Mesenchymal stem cell (in vitro differentiated cells and primary cell): ENCODE data around the gene PTPRE.

ENCODE experiments used
- DNase-seq: peaks from one replicate; pipeline ENCODE4 v3.0.0-alpha.2; 2013
- H2AFZ ChIP-seq: one replicate; pipeline ENCODE4 v1.6.1; 2013; ENCODE audit warnings: low read depth, mild to moderate bottlenecking, control low read depth, inconsistent platforms, low read length, moderate library complexity
- H2AK5ac ChIP-seq: 2 replicates; pipeline ENCODE4 v1.6.1; 2013; ENCODE audit warnings: low read length, moderate library complexity, mild to moderate bottlenecking, inconsistent platforms; ENCODE audit not compliant: severe bottlenecking
- H2BK120ac ChIP-seq: one replicate; pipeline ENCODE4 v1.6.1; 2013; ENCODE audit warnings: low read depth, mild to moderate bottlenecking, inconsistent platforms, low read length, moderate library complexity
- H2BK12ac ChIP-seq, 2 experiments: one replicate each; pipeline ENCODE4 v1.6.1; 2013; ENCODE audit warnings: inconsistent platforms in 2 of 2, low read length in 2 of 2, mild to moderate bottlenecking in 2 of 2, moderate library complexity in 2 of 2, control low read depth in 1 of 2
- H2BK15ac ChIP-seq: one replicate; pipeline ENCODE4 v1.6.1; 2013; ENCODE audit warnings: mild to moderate bottlenecking, low read depth, inconsistent platforms; ENCODE audit not compliant: poor library complexity, severe bottlenecking
- H2BK5ac ChIP-seq: 2 replicates; pipeline ENCODE4 v1.6.1; 2013; ENCODE audit warnings: low read depth, mild to moderate bottlenecking, low read length, control low read depth, inconsistent platforms; ENCODE audit not compliant: poor library complexity, severe bottlenecking
- H3K14ac ChIP-seq, 2 experiments: one replicate each; pipeline ENCODE4 v1.6.1; 2013; ENCODE audit warnings: inconsistent platforms in 2 of 2, low read length in 2 of 2, control low read depth in 1 of 2, mild to moderate bottlenecking in 1 of 2, moderate library complexity in 1 of 2
- H3K18ac ChIP-seq, 2 experiments: one replicate each; pipeline ENCODE4 v1.6.1; 2013; ENCODE audit warnings: inconsistent platforms in 2 of 2, low read length in 2 of 2, control low read depth in 1 of 2, low read depth in 1 of 2, mild to moderate bottlenecking in 1 of 2
- H3K23ac ChIP-seq, 2 experiments: one replicate each; pipeline ENCODE4 v1.6.1; 2013; ENCODE audit warnings: inconsistent platforms in 2 of 2, low read length in 2 of 2, mild to moderate bottlenecking in 2 of 2, moderate library complexity in 2 of 2, control low read depth in 1 of 2
- H3K27ac ChIP-seq: 2 replicates; pipeline ENCODE4 v1.5.1; 2013; ENCODE audit warnings: mild to moderate bottlenecking, moderate library complexity, low read length, control low read depth, inconsistent platforms; ENCODE audit not compliant: poor library complexity, severe bottlenecking
- H3K27me3 ChIP-seq, 2 experiments: 2 replicates each; pipeline versions ENCODE4 v1.6.1 to v1.7.0; 2013; ENCODE audit warnings: low read length in 2 of 2, mild to moderate bottlenecking in 2 of 2, moderate library complexity in 2 of 2, control low read depth in 1 of 2, inconsistent platforms in 1 of 2; ENCODE audit not compliant: control insufficient read depth in 1 of 2, insufficient read depth in 1 of 2
- H3K36me3 ChIP-seq, 2 experiments: 2 replicates each; pipeline versions ENCODE4 v1.6.1 to v1.7.0; 2013; ENCODE audit warnings: low read length in 2 of 2, control low read depth in 1 of 2, inconsistent platforms in 1 of 2, low read depth in 1 of 2, mild to moderate bottlenecking in 1 of 2; ENCODE audit not compliant: insufficient read depth in 2 of 2, control insufficient read depth in 1 of 2
- H3K4ac ChIP-seq, 2 experiments: one replicate each; pipeline ENCODE4 v1.6.1; 2013; ENCODE audit warnings: inconsistent platforms in 2 of 2, low read length in 2 of 2, mild to moderate bottlenecking in 2 of 2, moderate library complexity in 2 of 2, control low read depth in 1 of 2, low read depth in 1 of 2
- H3K4me1 ChIP-seq: 2 replicates; pipeline ENCODE4 v1.6.1; 2013; ENCODE audit warnings: low read depth, low read length, control low read depth; ENCODE audit not compliant: control insufficient read depth, insufficient read depth
- H3K4me2 ChIP-seq: 2 replicates; pipeline ENCODE4 v1.6.1; 2013; ENCODE audit warnings: low read length, mild to moderate bottlenecking, inconsistent platforms; ENCODE audit not compliant: poor library complexity, severe bottlenecking
- H3K4me3 ChIP-seq, 2 experiments: 2 replicates each; pipeline versions ENCODE4 v1.5.1 to v1.7.0; 2013; ENCODE audit warnings: low read length in 2 of 2, mild to moderate bottlenecking in 2 of 2, control low read depth in 1 of 2, low read depth in 1 of 2; ENCODE audit not compliant: insufficient read depth in 1 of 2
- H3K79me1 ChIP-seq: replicated peaks from 2 replicates; pipeline ENCODE4 v1.6.1; 2013; ENCODE audit warnings: mild to moderate bottlenecking, control low read depth, low read length, inconsistent platforms; ENCODE audit not compliant: poor library complexity, severe bottlenecking
- H3K9ac ChIP-seq: 2 replicates; pipeline ENCODE4 v1.7.0; 2013; ENCODE audit warnings: mild to moderate bottlenecking, low read length, moderate library complexity
- H3K9me3 ChIP-seq: 2 replicates; pipeline ENCODE4 v1.7.0; 2013; ENCODE audit warnings: mild to moderate bottlenecking, low read length; ENCODE audit not compliant: control insufficient read depth
- H4K8ac ChIP-seq: one replicate; pipeline ENCODE4 v1.6.1; 2013; ENCODE audit warnings: inconsistent platforms, mild to moderate bottlenecking, low read length, moderate library complexity
- H4K91ac ChIP-seq: one replicate; pipeline ENCODE4 v1.6.1; 2013; ENCODE audit warnings: mild to moderate bottlenecking, low read length, inconsistent platforms
- WGBS: methylation state at CpG from one replicate; pipeline ENCODE4 v1.1.7; 2013; ENCODE audit warnings: mixed read lengths; 5-methylcytosine and 5-hydroxymethylcytosine counted together

The PTPRE gene

GRCh38 chr10:127907411-127908105 is 655 bp downstream of the PTPRE start:
- peak; percentile 43 for DNase-seq
- H2BK12ac ChIP-seq, result peak overlapping the region in 1 of 2 experiments; percentile 95
- H3K4me1 ChIP-seq, result peaks cover 18% of the 10 kb centered on the region
- H3K27ac ChIP-seq, result no peak overlapping the region
- no peak overlapping the region for H2AK5ac ChIP-seq
- H4K8ac ChIP-seq, result peak overlapping the region; percentile 85
- peak overlapping the region; percentile 74 for H3K9ac ChIP-seq
- H2BK5ac ChIP-seq, result no peak overlapping the region
- no peaks in the 10 kb centered on the region for H3K36me3 ChIP-seq
- H4K91ac ChIP-seq, result peak overlapping the region; percentile 90
- peak overlapping the region; percentile 70 to 79 for H3K4me3 ChIP-seq
- H3K23ac ChIP-seq, result peak overlapping the region in 1 of 2 experiments; percentile 61
- no peaks in the 10 kb centered on the region for H3K9me3 ChIP-seq
- H2BK120ac ChIP-seq, result peak overlapping the region; percentile 87
- peak overlapping the region; percentile 85 for H3K4me2 ChIP-seq
- peak overlapping the region; percentile 79 to 92 for H3K4ac ChIP-seq
- peaks cover 8% of the 10 kb centered on the region in 2 experiments for H3K27me3 ChIP-seq
- no peak overlapping the region for H2AFZ ChIP-seq
- H2BK15ac ChIP-seq, result peak overlapping the region; percentile 86
- H3K14ac ChIP-seq, result peak overlapping the region in 1 of 2 experiments; percentile 92
- peak overlapping the region; percentile 85 to 88 for H3K18ac ChIP-seq
- H3K79me1 ChIP-seq, result peaks cover 7% of the 10 kb centered on the region
- WGBS, result 16% methylated on average over 54 of the region's 65 CpGs

DNA sequence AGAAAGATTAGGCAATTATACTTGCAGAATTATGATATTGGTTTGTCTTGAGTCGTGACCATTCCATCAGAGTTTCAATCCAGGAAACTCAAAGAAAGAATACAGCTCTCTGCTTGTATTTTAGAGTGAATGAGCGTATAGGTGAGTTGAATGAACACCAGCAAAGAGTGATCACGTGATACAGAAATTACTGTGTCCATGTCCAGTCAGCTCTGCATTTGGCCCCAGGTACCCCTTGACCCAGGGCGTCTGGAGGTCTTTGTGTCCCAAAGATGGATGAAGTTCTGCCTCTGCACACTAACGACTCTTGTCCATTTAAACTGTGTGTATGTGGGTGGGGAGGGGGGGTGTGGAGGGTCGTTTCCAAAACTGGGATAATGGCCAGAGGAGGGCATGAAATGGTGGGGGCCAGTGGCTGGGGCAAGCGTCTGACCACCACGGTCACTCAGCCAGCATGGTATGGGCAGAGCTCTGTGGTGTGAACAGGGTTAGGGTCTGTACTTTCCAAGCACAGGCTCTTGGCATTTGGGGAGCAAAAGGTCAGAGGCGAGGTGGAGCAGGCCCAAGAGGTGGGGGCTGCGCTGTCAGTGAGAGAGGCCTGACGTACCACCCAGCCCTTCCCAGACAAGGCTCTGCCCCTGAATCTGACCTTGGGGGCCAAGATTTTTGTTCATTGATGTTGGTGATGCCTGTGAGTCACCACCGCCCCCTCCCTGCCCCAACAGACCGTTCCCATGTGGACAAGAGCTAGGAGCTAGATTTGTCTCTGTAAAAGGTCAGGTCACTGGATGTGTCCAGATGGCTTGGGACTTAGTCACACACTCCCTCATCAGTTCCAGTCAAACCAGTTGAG is 1.4 kb downstream of the PTPRE start:
- no peak overlapping the region for H2BK120ac ChIP-seq
- peak overlapping the region; percentile 97 for H2BK15ac ChIP-seq
- H2AFZ ChIP-seq, result no peak overlapping the region
- H3K27me3 ChIP-seq, result peaks cover 8% of the 10 kb centered on the region in 2 experiments
- H3K36me3 ChIP-seq, result no peaks in the 10 kb centered on the region
- H3K14ac ChIP-seq, result no peak overlapping the region
- H3K4me3 ChIP-seq, result peak overlapping the region in 1 of 2 experiments; percentile 79
- H2BK12ac ChIP-seq, result peak overlapping the region; percentile 78 to 96
- H3K18ac ChIP-seq, result peak overlapping the region; percentile 85 to 88
- peak overlapping the region in 1 of 2 experiments; percentile 15 for H3K23ac ChIP-seq
- peak overlapping the region; percentile 31 to 77 for H3K4ac ChIP-seq
- no peak overlapping the region for H2BK5ac ChIP-seq
- 56% methylated on average over 10 of the region's 13 CpGs for WGBS
- H4K91ac ChIP-seq, result peak overlapping the region; percentile 54
- peak overlapping the region; percentile 54 for H4K8ac ChIP-seq
- peak overlapping the region; percentile 74 for H3K9ac ChIP-seq
- peak overlapping the region; percentile 85 for H3K4me2 ChIP-seq
- H3K79me1 ChIP-seq, result peaks cover 11% of the 10 kb centered on the region
- peaks cover 18% of the 10 kb centered on the region for H3K4me1 ChIP-seq
- DNase-seq, result peak; percentile 97
- no peak overlapping the region for H3K27ac ChIP-seq
- H2AK5ac ChIP-seq, result no peak overlapping the region
- no peaks in the 10 kb centered on the region for H3K9me3 ChIP-seq

DNA sequence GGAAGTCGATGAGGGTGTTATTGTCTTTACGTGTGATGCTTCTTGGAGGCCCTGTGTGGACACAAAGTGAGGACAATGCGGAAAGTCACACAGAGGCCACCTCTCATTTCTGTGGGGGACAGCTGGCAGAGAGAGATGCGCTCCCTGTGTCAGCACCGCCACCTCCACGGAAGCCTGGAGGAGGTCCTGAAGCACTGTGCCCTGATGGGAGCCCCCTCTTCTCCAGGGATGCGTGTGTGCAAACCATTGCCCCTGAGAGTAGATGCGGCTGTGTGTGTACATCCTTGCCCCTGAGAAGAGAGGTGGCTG is 2.0 kb downstream of the PTPRE start:
- H3K9me3 ChIP-seq, result no peaks in the 10 kb centered on the region
- no peak overlapping the region for H3K23ac ChIP-seq
- H3K4me2 ChIP-seq, result no peak overlapping the region
- peak overlapping the region; percentile 54 to 74 for H3K18ac ChIP-seq
- H3K4ac ChIP-seq, result peak overlapping the region; percentile 8 to 62
- no peak for DNase-seq
- H2AK5ac ChIP-seq, result no peak overlapping the region
- WGBS, result 66% methylated on average over 8 of the region's 8 CpGs
- no peak overlapping the region for H3K9ac ChIP-seq
- H4K8ac ChIP-seq, result peak overlapping the region; percentile 54
- no peak overlapping the region for H2BK5ac ChIP-seq
- peak overlapping the region in 1 of 2 experiments; percentile 7 for H3K4me3 ChIP-seq
- H3K14ac ChIP-seq, result peak overlapping the region in 1 of 2 experiments; percentile 37
- H2BK15ac ChIP-seq, result no peak overlapping the region
- H3K27ac ChIP-seq, result no peak overlapping the region
- H4K91ac ChIP-seq, result peak overlapping the region; percentile 55
- H2AFZ ChIP-seq, result no peak overlapping the region
- H3K27me3 ChIP-seq, result peaks cover 6 to 8% of the 10 kb centered on the region in 2 experiments
- H3K36me3 ChIP-seq, result no peaks in the 10 kb centered on the region
- peaks cover 18% of the 10 kb centered on the region for H3K4me1 ChIP-seq
- H3K79me1 ChIP-seq, result peaks cover 14% of the 10 kb centered on the region
- H2BK120ac ChIP-seq, result no peak overlapping the region
- peak overlapping the region; percentile 49 to 59 for H2BK12ac ChIP-seq
